Stimulated activated memory B cell treated with anti-CD40 and anti-IgM and Interleukin-4, amounts not matched to agents 10 μg/mL and 1 μg/mL and 100 μg/mL, for 72 hours (primary cell): ENCODE results near the gene GOLGA8Q.
"Not testable (repeated sequence)": the region's sequence is repeated elsewhere in the genome, so short reads cannot be mapped to it uniquely, and the experiment has no call there.

Source experiments
- ATAC-seq: fragments of 150-1000 bp; cut with Tn5 transposase; 2 replicates; pipeline ENCODE4 v1.10.0; 2021
- H3K27ac Mint-ChIP-seq: one replicate; pipeline ENCODE4 v1.8.0; 2022; ENCODE audit warnings: mild to moderate bottlenecking, mixed read lengths
- H3K27me3 Mint-ChIP-seq: one replicate; pipeline ENCODE4 v1.8.0; 2022; ENCODE audit warnings: mixed read lengths
- H3K36me3 Mint-ChIP-seq: one replicate; pipeline ENCODE4 v1.8.0; 2022; ENCODE audit warnings: mixed read lengths
- H3K4me1 Mint-ChIP-seq: one replicate; pipeline ENCODE4 v1.8.0; 2022; ENCODE audit warnings: mixed read lengths
- H3K4me3 Mint-ChIP-seq: one replicate; pipeline ENCODE4 v1.8.0; 2022; ENCODE audit warnings: mild to moderate bottlenecking, moderate library complexity, mixed read lengths
- H3K9me3 Mint-ChIP-seq: one replicate; pipeline ENCODE4 v1.8.0; 2022; ENCODE audit warnings: mixed read lengths

GOLGA8Q gene, protein sequence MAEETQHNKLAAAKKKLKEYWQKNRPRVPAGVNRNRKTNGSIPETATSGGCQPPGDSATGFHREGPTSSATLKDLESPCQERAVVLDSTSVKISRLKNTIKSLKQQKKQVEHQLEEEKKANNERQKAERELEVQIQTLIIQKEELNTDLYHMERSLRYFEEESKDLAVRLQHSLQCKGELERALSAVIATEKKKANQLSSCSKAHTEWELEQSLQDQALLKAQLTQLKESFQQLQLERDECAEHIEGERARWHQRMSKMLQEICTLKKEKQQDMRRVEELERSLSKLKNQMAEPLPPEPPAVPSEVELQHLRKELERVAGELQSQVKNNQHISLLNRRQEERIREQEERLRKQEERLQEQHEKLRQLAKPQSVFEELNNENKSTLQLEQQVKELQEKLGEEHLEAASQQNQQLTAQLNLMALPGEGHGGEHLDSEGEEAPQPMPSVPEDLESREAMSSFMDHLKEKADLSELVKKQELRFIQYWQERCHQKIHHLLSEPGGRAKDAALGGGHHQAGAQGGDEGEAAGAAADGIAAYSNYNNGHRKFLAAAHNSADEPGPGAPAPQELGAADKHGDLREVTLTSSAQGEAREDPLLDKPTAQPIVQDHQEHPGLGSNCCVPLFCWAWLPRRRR

DNA sequence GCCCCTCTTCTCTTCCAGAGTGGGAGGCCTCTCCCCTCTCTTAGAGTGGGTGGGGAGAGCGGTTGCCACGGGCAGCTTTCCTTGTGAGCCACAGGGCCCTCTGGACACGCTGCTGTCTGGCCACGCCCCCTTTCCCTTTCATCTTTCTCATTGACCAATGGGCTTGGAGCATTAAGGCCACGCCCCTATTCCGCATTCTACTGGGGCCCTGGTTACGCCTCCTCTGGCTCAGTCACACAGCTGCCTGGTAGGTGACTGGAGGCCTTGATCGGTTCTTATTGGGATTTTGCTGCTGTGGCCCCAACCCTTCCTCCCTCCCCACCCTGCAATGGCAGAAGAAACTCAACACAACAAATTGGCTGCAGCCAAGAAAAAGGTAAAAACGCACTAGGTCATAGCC lies at the start of gene GOLGA8Q:
Gene GOLGA8Q (plus strand): TSS at position 301 of the 400 bp plus-strand sequence. CDS start 28 bp downstream, at position 329.
- H3K36me3 Mint-ChIP-seq, H3K9me3 Mint-ChIP-seq, H3K27me3 Mint-ChIP-seq, ATAC-seq, H3K4me1 Mint-ChIP-seq, H3K27ac Mint-ChIP-seq, H3K4me3 Mint-ChIP-seq: not testable (repeated sequence)

DNA sequence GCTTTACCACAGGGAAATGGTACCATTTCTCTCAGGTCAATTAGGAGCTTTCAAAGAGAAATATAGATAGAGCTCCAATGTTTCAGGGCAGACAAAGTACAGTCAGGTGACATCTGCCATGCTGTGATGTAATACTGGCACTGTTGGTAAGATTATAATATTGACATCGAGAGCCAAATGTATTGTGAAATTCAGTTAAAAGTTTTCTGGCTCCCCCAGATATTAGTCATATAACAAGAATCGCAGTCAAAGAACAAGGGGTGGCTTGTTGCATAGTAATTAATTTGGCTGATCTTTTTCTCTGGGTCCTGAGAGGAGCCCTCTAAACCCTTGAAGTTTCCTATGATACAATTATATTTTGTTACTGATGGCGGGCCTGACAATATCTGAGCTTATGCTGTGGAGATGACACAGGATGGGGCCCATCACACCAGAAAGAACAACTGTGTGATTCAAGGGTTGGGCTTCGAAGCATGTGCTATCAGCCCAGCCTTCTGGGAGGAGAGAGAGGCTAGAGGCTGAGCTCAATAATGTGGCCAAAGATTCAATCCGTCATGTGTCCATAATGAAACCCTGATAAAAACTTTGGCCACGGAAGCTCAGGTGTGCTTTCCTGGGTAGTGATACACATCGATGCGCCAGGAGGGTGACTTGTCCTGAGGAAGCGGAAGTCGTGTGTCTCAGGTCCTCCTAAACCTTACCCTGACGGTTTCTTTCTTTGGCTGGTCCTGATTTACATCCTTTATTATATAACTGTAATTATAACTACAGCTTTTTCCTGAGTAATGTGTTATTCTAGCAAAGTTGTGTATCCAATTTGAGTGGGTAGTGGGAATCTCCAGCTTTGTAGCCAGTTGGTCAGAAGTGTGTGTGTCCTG lies 48.7 kb upstream of the GOLGA8Q start:
- H3K9me3 Mint-ChIP-seq, H3K4me3 Mint-ChIP-seq, H3K27me3 Mint-ChIP-seq, ATAC-seq, H3K4me1 Mint-ChIP-seq, H3K36me3 Mint-ChIP-seq, H3K27ac Mint-ChIP-seq: not testable (repeated sequence)

DNA sequence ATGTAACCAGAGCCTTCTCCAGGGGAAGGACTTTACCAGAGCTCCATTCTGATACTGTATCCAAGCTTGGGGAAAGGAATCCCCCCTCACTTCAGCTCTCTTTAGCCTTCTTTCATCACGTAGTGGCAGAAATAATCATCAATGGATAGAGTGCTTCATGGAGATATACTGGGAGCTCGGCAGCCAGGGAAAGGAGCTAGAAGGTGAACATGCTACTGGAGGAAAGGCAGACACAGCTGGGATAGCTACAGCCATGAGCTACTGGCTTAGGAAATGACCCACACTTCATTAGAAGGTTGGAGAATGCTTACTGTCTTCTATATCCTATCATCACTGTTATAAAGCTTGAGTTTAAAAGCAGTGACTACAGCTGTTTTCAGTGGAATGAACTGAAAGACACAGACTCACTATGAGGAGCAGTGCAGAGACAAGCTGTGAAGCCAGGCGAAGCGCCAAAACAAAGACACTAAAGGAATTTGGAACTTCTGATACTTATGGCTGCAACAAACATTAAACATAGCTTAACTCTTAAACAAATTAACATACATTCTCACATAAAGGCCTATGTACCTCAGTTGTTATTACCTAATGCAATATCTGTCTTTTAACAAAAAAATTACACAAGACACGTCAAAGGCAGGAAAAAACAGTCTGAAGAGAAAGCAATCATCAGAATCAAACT lies 47.5 kb upstream of the GOLGA8Q start:
- not testable (repeated sequence) for H3K9me3 Mint-ChIP-seq, H3K4me3 Mint-ChIP-seq, H3K27me3 Mint-ChIP-seq, H3K4me1 Mint-ChIP-seq, H3K27ac Mint-ChIP-seq, ATAC-seq, H3K36me3 Mint-ChIP-seq

DNA sequence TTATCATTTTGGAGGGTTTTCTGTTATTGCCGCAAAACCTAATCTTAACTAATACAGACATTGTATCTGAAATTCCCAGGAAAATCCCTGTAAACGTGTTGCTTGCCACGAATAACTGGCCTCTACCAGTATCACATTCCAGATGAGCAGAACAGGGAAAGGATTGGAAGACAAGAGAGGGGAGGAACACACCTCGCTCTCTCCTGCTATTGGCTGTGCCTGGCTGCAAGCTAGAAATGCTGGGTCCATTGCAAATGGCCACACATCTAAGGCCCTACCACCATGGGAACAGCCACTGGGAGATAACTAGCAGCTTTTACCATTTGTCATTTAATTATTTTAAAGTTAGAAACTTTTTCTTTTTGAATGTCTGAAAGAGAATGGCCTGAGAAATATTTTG lies 37.3 kb upstream of the GOLGA8Q start:
- not testable (repeated sequence) for H3K27ac Mint-ChIP-seq, H3K4me1 Mint-ChIP-seq, H3K9me3 Mint-ChIP-seq, H3K36me3 Mint-ChIP-seq, H3K27me3 Mint-ChIP-seq, ATAC-seq, H3K4me3 Mint-ChIP-seq

DNA sequence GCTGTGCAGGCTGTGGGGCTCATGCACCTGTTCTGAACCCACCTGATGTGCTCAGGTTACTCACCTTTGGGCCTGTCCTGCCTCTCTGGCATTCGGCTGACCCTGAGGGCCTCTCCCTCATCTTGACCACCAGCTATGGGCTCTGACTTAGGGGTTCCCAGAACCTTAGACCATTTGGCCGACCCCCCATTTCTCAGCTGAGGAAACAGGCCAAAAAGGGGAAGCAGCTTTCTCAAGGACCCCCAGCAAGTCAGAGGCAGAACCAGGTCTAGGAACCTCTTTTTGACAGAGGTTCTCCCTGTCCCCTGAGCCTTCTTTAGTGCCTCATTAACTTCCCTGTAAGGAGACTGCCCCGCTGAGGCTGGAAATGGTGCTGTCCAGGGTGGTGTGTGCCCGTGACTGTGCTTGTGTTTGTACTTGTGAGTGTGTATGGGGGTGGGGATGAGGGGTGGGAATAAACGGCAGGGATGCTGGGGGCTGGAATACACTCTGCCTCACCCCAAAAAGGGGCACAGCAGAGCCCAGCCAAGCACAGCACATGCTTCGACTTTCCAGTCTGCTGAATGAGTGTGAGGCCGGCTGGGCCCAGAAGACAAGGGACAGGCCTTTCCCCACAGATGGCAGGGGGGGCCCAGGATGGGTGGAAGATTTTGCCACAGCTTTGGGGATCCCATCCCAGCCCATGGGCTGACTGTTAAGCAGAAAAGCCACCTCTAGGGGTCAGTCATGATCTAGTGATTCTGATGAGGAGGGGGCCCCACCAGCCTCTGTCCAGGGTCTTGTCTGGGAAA lies 28.2 kb upstream of the GOLGA8Q start:
- H3K27me3 Mint-ChIP-seq, H3K9me3 Mint-ChIP-seq, ATAC-seq, H3K27ac Mint-ChIP-seq, H3K36me3 Mint-ChIP-seq, H3K4me1 Mint-ChIP-seq, H3K4me3 Mint-ChIP-seq: not testable (repeated sequence)

DNA sequence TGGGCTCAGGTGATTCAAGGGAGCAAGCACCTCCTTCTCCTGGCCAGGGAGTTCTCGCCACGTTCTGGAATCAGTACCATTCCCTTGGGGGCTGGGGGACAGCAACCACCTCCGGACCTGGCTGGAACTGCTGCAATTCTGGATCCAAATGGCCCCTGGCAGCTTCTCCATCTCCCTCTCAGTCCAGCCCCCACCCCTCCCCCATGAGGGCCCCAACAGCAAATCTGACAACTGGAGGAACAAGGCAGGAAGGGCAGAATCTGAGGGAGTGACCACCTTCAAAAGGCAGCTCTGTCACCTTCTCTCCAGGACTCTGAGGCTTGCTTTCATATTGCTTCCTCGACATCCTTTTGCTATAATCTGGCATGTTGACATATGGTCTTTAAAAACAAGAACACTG lies 25.9 kb upstream of the GOLGA8Q start:
- H3K36me3 Mint-ChIP-seq, H3K9me3 Mint-ChIP-seq, H3K27ac Mint-ChIP-seq, H3K27me3 Mint-ChIP-seq, ATAC-seq, H3K4me1 Mint-ChIP-seq, H3K4me3 Mint-ChIP-seq: not testable (repeated sequence)

DNA sequence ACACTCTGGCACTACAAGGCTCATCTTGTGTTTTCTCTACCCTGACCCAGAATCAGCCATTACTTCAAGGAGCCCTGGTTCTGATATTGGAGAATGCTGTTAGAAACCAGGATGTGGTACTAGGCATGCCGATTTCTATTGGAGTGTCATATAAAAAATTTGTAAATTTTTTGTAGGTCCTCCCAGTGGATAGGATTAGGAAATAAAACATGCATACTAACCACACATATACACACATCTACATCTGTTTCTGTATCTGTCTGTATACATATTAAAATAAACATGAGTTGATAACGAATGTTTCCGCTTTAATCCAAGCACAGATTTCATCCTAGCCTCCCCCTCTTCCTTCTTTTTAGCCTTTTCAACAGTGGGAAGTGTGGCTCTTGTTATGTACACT lies 22.8 kb upstream of the GOLGA8Q start:
- H3K9me3 Mint-ChIP-seq, H3K4me3 Mint-ChIP-seq, H3K36me3 Mint-ChIP-seq, H3K27me3 Mint-ChIP-seq, ATAC-seq, H3K27ac Mint-ChIP-seq, H3K4me1 Mint-ChIP-seq: not testable (repeated sequence)

DNA sequence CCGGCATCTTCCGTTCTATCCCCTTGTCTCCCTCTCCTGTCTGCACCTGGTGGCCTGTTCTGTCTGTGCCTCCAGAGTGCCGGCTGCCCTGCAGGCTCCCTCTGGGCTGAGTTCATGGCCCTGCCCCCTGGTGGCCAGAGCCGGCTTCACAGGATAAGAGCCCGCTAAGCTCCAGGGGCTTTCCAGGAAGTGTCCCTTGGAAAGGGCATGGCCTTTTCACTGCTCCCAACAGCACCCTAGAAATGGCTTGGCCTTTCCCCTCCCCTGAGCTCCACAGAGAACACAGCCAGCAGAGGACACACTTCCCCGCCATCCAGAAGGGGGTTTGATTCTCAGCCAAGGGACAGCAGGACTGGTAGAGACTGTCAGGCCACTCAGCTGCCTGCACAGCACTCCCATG lies 15.1 kb downstream of the GOLGA8Q start:
- H3K4me3 Mint-ChIP-seq, H3K36me3 Mint-ChIP-seq, H3K9me3 Mint-ChIP-seq, H3K27ac Mint-ChIP-seq, H3K27me3 Mint-ChIP-seq, H3K4me1 Mint-ChIP-seq: not testable (repeated sequence)
- ATAC-seq = peak; percentile 58

DNA sequence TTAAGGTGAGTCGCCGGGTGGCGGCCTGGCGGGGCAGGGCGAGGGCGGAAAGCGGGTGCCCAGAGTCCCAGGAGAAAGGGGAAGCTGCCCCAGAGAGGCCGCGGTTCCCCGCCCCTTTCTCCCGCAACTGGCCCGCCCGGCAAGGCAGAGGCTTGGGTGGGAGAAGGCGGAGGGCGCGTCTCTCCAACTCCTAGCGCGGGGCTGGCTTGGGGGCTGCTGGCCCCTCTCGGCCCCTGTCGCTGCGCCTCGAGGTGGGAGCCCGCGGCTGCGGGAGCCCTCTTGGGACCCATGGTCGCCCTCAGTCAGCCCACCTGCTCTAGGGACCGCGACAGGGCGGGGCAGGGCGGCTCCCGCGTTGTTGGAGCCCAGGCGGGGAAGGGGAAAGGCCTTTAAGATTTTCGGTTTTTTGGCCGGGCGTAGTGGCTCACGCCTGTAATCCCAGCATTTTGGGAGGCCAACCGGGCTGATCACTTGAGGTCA lies 21.2 kb downstream of the GOLGA8Q start:
- H3K27me3 Mint-ChIP-seq, H3K4me1 Mint-ChIP-seq, H3K9me3 Mint-ChIP-seq, H3K4me3 Mint-ChIP-seq, H3K36me3 Mint-ChIP-seq, H3K27ac Mint-ChIP-seq: not testable (repeated sequence)
- peak; percentile 80 for ATAC-seq

DNA sequence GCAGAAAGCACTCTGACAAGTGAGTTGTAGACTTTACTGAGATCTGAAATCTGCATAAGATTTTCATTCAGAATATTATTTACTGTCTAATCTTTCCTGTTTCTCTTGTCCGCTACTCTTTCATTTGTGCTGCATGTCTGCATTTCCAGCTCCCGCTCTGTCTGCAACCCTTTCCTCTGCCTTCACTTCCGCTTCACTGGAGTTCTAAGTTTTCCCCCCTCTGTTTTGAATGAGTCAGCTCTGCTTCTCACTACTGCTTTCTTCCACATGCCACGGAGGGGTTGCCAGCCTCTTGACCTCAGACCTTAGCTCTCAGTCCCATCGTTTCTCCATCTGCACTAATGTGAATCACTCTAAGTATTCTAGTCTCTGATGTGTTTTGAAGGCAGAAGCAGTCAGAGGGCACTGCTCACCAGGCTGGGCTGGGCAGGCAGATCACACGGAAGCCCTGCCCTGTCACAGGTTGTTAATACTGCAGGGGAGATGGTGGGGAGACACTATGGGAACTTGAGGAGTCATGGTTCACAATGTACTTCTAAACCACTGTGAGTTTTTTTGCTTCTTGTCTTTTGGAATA lies 27.6 kb downstream of the GOLGA8Q start:
- H3K4me1 Mint-ChIP-seq, H3K27ac Mint-ChIP-seq, H3K9me3 Mint-ChIP-seq, H3K27me3 Mint-ChIP-seq, H3K36me3 Mint-ChIP-seq, H3K4me3 Mint-ChIP-seq: not testable (repeated sequence)
- ATAC-seq = peak; percentile 47

DNA sequence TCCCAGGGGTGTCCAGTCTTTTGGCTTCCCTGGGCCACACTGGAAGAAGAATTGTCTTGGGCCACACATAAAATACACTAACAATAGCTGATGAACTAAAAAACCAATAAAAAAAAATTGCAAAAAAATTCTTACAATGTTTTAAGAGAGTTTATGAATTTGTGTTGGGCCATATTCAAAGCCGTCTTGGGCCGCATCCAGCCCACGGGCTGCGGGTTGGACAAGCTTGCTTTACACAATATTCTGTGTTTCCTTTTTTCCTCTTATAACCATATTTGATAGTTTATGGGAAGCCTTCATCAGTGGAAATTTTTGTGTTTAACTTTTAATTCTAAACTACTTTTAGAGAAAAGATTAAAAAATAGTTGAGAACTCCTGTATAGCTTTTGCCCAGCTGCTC lies 28.9 kb downstream of the GOLGA8Q start:
- not testable (repeated sequence) for H3K36me3 Mint-ChIP-seq, ATAC-seq, H3K27me3 Mint-ChIP-seq, H3K9me3 Mint-ChIP-seq, H3K4me1 Mint-ChIP-seq, H3K27ac Mint-ChIP-seq, H3K4me3 Mint-ChIP-seq

DNA sequence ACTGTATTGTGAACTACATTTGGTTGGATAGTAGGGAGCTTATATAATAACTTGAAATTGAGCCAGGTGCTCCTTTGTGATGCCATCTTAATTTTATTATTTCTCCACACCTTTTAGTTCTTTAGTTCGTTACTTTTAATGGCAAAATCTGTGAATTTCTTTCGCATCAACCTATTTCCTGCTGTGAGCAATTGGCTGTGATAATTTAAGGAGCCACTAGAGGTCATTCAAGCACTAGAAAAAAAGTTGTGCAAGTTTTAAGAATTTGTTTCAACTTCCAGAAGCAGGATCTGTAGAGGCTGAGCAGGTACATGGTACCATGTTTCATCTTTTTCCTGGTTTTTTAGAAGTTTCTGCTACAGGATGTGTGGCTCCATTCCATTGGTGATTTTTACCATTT lies 47.1 kb downstream of the GOLGA8Q start:
- not testable (repeated sequence) for H3K36me3 Mint-ChIP-seq, ATAC-seq, H3K4me1 Mint-ChIP-seq, H3K9me3 Mint-ChIP-seq, H3K27me3 Mint-ChIP-seq, H3K4me3 Mint-ChIP-seq, H3K27ac Mint-ChIP-seq

DNA sequence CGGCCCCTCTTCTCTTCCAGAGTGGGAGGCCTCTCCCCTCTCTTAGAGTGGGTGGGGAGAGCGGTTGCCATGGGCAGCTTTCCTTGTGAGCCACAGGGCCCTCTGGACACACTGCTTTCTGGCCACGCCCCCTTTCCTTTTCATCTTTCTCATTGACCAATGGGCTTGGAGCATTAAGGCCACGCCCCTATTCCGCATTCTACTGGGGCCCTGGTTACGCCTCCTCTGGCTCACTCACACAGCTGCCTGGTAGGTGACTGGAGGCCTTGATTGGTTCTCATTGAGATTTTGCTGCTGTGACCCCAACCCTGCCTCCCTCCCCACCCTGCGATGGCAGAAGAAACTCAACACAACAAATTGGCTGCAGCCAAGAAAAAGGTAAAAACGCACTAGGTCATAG lies 51.9 kb downstream of the GOLGA8Q start, which contains the start of gene GOLGA8H:
Gene GOLGA8H (plus strand): TSS at position 233 of the 400 bp plus-strand sequence. CDS start 98 bp downstream, at position 331.
- ATAC-seq, H3K27me3 Mint-ChIP-seq, H3K27ac Mint-ChIP-seq, H3K4me3 Mint-ChIP-seq, H3K9me3 Mint-ChIP-seq, H3K36me3 Mint-ChIP-seq, H3K4me1 Mint-ChIP-seq: not testable (repeated sequence)
